Mucosa of rectum (tissue), 2 donors: Measurements from ENCODE around the gene NKX2-2.

Experiments
- H3K27ac ChIP-seq, 2 donors: one replicate each; pipeline ENCODE4 v1.7.0; 2013; ENCODE audit warnings: inconsistent platforms in 2 of 2, low read depth in 2 of 2, low read length in 2 of 2
- H3K27me3 ChIP-seq, 2 donors: one replicate each; pipeline ENCODE4 v1.7.0; 2013; ENCODE audit warnings: low read length in 2 of 2; ENCODE audit not compliant: control insufficient read depth in 2 of 2, insufficient read depth in 2 of 2
- H3K36me3 ChIP-seq, 2 donors: one replicate each; pipeline ENCODE4 v1.7.0; 2013; ENCODE audit warnings: low read length in 2 of 2; ENCODE audit not compliant: control insufficient read depth in 2 of 2, insufficient read depth in 2 of 2
- H3K4me1 ChIP-seq, 2 donors: one replicate each; pipeline ENCODE4 v1.7.0; 2013; ENCODE audit warnings: low read length in 2 of 2, mild to moderate bottlenecking in 1 of 2; ENCODE audit not compliant: control insufficient read depth in 2 of 2, insufficient read depth in 2 of 2
- H3K4me3 ChIP-seq, 2 donors: one replicate each; pipeline ENCODE4 v1.7.0; 2013; ENCODE audit warnings: low read length in 2 of 2
- H3K9ac ChIP-seq, 2 donors: one replicate each; pipeline ENCODE4 v1.7.0; 2013; ENCODE audit warnings: low read length in 2 of 2, low read depth in 1 of 2, mild to moderate bottlenecking in 1 of 2
- H3K9me3 ChIP-seq, 2 donors: one replicate each; pipeline ENCODE4 v1.7.0; 2013; ENCODE audit warnings: low read length in 2 of 2; ENCODE audit not compliant: control insufficient read depth in 2 of 2
- donor health status: healthy.
- donor health status: Normal muscosa, but diverticular disease.

NKX2-2 gene

DNA sequence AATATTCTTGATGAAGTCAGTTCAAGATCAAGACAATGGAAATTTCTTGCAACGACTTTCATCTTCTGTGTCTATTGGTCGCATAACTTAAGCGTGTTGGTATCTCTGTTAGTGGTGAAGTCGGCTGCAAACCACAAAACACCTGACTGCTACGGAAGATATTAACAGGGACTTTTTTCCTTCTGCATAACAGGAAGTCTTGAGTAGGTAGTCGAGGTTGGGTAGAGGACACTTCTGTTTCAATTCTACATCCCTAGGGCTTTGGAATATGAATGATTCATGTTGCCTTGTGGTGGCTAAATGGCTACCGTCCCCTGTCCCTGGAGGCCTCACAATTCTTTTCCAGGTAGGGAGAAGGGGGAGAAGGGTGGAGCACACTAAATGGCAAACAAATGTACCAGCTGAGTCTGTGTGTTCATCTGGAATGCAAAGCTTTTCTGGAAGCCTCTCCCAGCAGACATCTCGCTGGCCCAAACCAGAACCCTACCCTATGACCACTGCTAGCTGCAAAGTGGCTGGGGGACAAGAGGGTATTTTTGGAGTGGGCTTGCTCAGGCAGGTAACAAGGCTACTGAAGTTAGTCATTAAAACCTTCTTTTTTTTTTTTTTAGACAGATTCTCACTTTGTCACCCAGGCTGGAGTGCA is 34.6 kb upstream of the NKX2-2 start:
- H3K36me3 ChIP-seq: no peaks in the 10 kb centered on the region
- H3K4me1 ChIP-seq: no peaks in the 10 kb centered on the region
- no peak overlapping the region for H3K4me3 ChIP-seq
- no peaks in the 10 kb centered on the region for H3K9me3 ChIP-seq
- no peak overlapping the region for H3K9ac ChIP-seq
- no peaks in the 10 kb centered on the region for H3K27me3 ChIP-seq
- no peak overlapping the region for H3K27ac ChIP-seq

DNA sequence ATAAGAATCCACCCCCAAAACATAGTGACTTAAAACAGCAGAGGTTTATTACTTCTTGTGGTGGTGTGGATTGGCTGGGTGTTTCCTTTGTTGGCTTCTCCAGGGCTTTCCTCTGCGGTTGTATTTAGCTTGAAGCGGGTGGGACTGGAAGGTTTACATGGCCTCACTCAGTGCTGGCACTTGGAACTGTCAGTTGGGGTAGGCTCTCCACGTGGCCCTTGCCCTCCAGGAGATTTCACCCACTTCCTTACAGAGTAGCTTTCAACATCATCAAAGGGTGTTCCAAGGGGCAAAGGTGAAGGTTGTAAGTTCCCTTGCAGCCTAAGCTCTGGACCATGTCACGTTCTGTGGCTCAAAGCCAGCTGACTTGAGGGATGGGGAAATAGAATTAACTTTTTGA is 32.5 kb upstream of the NKX2-2 start:
- H3K4me1 ChIP-seq: no peaks in the 10 kb centered on the region
- peaks cover 0 to 3% of the 10 kb centered on the region in 2 donors for H3K27me3 ChIP-seq
- no peak overlapping the region for H3K27ac ChIP-seq
- H3K4me3 ChIP-seq: no peak overlapping the region
- H3K9ac ChIP-seq: no peak overlapping the region
- no peaks in the 10 kb centered on the region for H3K36me3 ChIP-seq
- no peaks in the 10 kb centered on the region for H3K9me3 ChIP-seq

DNA sequence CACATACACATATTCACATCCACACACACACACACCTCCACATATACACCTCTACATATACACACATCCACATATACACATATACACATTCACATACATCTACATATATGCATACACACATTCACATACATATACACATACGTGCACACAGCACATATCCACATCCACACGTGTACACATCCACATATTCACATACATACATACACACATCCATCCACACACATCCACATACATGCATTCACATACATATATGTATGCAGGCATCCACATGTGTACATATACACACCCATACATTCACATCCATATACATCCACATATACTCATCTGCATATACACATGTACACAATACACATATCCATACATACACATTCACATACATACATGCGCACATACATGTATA is 25.6 kb upstream of the NKX2-2 start:
- H3K9ac ChIP-seq: no peak overlapping the region
- no peaks in the 10 kb centered on the region for H3K36me3 ChIP-seq
- no peak overlapping the region for H3K27ac ChIP-seq
- H3K9me3 ChIP-seq: no peaks in the 10 kb centered on the region
- H3K4me3 ChIP-seq: no peak overlapping the region
- H3K4me1 ChIP-seq: no peaks in the 10 kb centered on the region
- peaks cover 0 to 3% of the 10 kb centered on the region in 2 donors for H3K27me3 ChIP-seq

DNA sequence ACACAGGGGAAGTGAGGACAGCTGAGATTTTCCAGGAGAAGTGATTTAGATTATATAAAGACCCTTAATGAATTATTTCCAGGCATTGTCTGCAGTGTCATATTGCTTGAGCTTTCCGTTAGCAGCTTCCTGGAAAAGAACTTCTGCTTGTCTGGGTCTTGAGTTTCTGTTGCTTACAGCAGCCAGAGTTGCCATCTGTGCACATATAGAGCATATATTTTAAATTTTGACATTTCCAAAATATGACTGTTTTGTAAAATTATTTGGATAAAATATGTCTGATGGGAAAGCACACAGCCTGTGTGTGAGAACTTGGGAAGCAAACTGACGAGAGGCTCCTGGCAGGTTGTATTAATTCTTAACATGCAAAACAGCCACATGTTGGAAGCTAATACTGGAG is 21.0 kb upstream of the NKX2-2 start:
- Histone ChIP-seq H3K27ac (no peak overlapping the region), H3K9me3 (no peaks in the 10 kb centered on the region), H3K4me3 (no peak overlapping the region), H3K27me3 (no peaks in the 10 kb centered on the region), H3K4me1 (no peaks in the 10 kb centered on the region), H3K36me3 (no peaks in the 10 kb centered on the region), H3K9ac (no peak overlapping the region)

DNA sequence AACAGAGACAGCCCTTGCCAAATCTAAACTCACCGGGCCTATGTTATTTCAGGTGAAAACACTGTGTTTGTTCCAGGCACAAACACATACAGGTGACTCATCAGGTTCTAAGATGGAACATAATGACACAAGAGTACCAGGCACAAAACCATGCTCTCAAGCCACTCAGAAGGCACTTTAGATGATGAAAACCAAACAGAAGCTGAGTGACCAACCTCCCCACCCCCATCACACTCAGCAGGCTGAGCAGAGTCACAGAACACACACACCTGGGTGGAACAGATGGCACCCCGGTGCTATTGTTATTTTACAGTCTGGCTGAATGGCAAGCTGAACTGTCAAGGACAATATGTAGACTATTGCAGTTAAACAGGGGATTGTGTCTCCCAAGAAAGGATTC is 20.6 kb upstream of the NKX2-2 start:
- Histone ChIP-seq H3K9ac (no peak overlapping the region), H3K27ac (no peak overlapping the region), H3K9me3 (no peaks in the 10 kb centered on the region), H3K4me3 (no peak overlapping the region), H3K27me3 (no peaks in the 10 kb centered on the region), H3K36me3 (no peaks in the 10 kb centered on the region), H3K4me1 (no peaks in the 10 kb centered on the region)

DNA sequence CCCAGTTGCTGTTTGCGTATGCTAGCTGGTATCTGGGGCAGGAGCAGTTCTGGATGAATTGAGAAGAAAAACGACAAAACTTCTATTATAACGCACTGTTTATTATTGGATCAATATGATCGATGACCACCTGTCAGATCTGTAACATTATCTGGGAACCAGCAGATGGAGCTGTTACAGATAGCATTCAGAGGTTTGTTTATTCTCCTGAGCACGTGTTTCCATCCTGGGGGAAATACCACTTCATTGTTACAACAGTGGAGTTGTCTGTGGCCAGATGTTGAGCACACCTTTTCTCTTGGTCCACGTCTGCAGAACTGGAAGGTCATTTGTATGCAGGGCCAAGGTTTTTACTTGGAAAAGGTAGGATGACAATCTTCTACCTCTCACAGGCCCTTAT is 16.0 kb upstream of the NKX2-2 start:
- H3K9ac ChIP-seq: no peak overlapping the region

DNA sequence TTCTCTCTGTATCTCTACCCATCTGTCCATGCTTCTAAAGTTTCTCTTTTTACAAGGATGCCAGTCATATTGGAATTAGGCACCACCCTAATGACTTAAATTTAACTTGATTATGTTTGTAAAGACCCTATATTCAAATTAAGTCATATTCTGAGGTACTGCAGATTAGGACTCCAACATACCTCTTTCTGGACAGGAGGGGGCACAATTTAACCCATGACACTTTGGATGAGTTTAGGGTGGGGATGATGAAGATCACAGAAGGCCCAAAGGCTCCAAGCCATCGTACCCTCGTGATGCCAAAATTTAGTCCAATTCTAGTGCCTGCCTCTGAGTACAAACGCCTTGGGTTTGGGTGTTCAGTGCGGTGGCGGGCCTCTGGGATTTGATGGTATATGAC is 15.0 kb upstream of the NKX2-2 start:
- Histone ChIP-seq H3K36me3 (no peaks in the 10 kb centered on the region), H3K9ac (no peak overlapping the region), H3K4me3 (no peak overlapping the region), H3K9me3 (no peaks in the 10 kb centered on the region), H3K27ac (no peak overlapping the region), H3K4me1 (no peaks in the 10 kb centered on the region), H3K27me3 (peaks cover 10 to 21% of the 10 kb centered on the region in 2 donors)

More for the DNA sequence above, 16.0 kb upstream of the NKX2-2 start:
- H3K4me1 ChIP-seq: no peaks in the 10 kb centered on the region
- no peak overlapping the region for H3K27ac ChIP-seq
- no peaks in the 10 kb centered on the region for H3K36me3 ChIP-seq
- H3K4me3 ChIP-seq: no peak overlapping the region
- peaks cover 2 to 16% of the 10 kb centered on the region in 2 donors for H3K27me3 ChIP-seq
- no peaks in the 10 kb centered on the region for H3K9me3 ChIP-seq

DNA sequence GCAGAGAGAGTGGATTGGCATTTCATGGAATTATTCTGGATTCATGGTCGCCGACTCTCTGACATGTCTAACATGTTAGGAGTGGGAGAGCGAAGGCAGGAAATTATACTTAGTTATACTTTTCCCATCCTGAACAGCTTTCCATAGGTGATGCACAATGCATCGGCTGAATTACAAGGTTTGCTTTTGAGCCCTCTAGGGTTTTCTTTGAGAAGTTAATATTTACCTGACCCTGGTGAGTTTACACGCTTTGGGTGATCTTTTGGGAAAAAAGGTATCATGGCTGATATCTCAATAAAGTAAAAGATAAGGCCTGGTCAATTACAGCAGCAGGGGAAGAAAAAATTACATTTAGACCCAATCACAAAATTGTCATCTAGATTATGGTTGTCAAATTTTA is 14.0 kb upstream of the NKX2-2 start:
- H3K27ac ChIP-seq: no peak overlapping the region

DNA sequence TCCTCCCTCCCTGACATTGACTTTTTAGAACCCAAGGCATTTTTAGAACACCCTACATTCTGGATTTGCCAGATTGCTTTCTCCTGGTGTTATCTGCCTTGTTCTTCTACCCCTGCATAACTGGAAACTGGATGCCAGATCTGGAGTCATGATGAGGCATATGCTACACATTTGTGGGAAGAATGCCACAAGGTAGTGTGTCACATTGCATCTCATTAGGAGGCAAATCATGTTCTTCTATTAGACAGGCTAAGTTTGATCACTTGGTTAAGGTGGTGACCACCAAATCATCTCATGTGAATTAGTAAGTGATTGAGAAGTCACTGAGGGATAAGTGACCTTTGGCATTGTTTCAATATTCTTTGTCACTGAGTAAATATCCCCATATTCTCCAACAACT is 12.9 kb upstream of the NKX2-2 start:
- H3K9ac ChIP-seq: no peak overlapping the region
- H3K36me3 ChIP-seq: no peaks in the 10 kb centered on the region
- H3K9me3 ChIP-seq: no peaks in the 10 kb centered on the region
- no peak overlapping the region for H3K27ac ChIP-seq
- peaks cover 20 to 35% of the 10 kb centered on the region in 2 donors for H3K27me3 ChIP-seq
- H3K4me3 ChIP-seq: no peak overlapping the region
- peaks cover 0 to 3% of the 10 kb centered on the region in 2 donors for H3K4me1 ChIP-seq

More for the DNA sequence above, 14.0 kb upstream of the NKX2-2 start:
- Histone ChIP-seq H3K36me3 (no peaks in the 10 kb centered on the region), H3K9ac (no peak overlapping the region), H3K4me3 (no peak overlapping the region), H3K9me3 (no peaks in the 10 kb centered on the region), H3K27me3 (peaks cover 14 to 30% of the 10 kb centered on the region in 2 donors), H3K4me1 (no peaks in the 10 kb centered on the region)

DNA sequence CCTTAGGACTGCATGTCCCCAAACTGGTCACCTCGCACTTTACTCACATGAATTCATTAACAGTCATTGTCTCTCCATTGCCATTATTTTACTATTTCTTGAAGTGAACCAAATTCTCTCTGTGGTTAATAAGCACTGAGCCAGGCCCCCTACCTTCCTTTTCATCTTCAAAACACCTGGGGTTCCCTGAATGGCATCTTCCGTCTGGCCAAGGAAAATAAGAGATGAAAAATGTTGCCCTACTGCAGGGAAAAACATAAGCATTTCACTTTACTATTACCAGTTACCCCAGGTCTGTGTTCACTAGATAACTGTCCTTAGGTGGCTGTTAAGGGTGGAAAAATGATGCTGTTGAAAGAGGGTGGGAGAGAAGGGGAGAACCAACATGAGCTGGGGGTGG is 10.0 kb upstream of the NKX2-2 start:
- no peaks in the 10 kb centered on the region for H3K36me3 ChIP-seq
- H3K4me1 ChIP-seq: peaks cover 0 to 3% of the 10 kb centered on the region in 2 donors
- H3K4me3 ChIP-seq: no peak overlapping the region
- peaks cover 37 to 56% of the 10 kb centered on the region in 2 donors for H3K27me3 ChIP-seq
- H3K9me3 ChIP-seq: no peaks in the 10 kb centered on the region
- H3K9ac ChIP-seq: no peak overlapping the region
- no peak overlapping the region for H3K27ac ChIP-seq
